ENCODE measurements around the gene UTP4.

The UTP4 gene

GRCh38 chr16:69150146-69150865 lies 17.9 kb downstream of the UTP4 start:
- CTCF ChIA-PET = interaction anchor here (0.6 to 6.0 kb wide), 34 partner anchors 9 to 346 kb away, joined by 3 to 72 read pairs (median 4); partner anchors contain the start of genes CHTF8, SNTB2 and UTP4
- peak; percentile 71 for DNase-seq (ENCODE audit: extremely low spot score)
- POLR2A ChIA-PET = interaction anchor here (0.8 kb wide), 1 partner anchor 136 kb away, joined by 5 read pairs; no protein-coding TSS in a partner anchor
- peak; percentile 56 for TF ChIP-seq CTCF (IDR thresholded peaks at IDR 0.05; ENCODE audit: control extremely low read depth, extremely low read depth, low read depth, missing control alignments)

GRCh38 chr16:69157196-69157595 lies 24.7 kb downstream of the UTP4 start:
- TF ChIP-seq CTCF (IDR thresholded peaks at IDR 0.05; ENCODE audit: control extremely low read depth, extremely low read depth, low read depth, missing control alignments) = no peak
- ChIA-PET POLR2A (no interaction called here), CTCF (interaction anchor here (0.6 to 2.3 kb wide), 5 partner anchors 9 to 128 kb away, joined by 3 to 8 read pairs (median 5); no protein-coding TSS in a partner anchor)
- no peak for DNase-seq (ENCODE audit: extremely low spot score)

GRCh38 chr16:69160192-69160591 lies 27.7 kb downstream of the UTP4 start:
- no peak for DNase-seq (ENCODE audit: extremely low spot score)
- ChIA-PET CTCF (interaction anchor here (1.1 to 2.5 kb wide), 4 partner anchors 8 to 125 kb away, joined by 3 to 12 read pairs (median 8); no protein-coding TSS in a partner anchor), POLR2A (no interaction called here)
- TF ChIP-seq CTCF (IDR thresholded peaks at IDR 0.05; ENCODE audit: control extremely low read depth, extremely low read depth, low read depth, missing control alignments) = no peak

GRCh38 chr16:69165584-69165983 lies 33.1 kb downstream of the UTP4 start:
- no peak for TF ChIP-seq CTCF (IDR thresholded peaks at IDR 0.05; ENCODE audit: control extremely low read depth, extremely low read depth, low read depth, missing control alignments)
- no peak for DNase-seq (ENCODE audit: extremely low spot score)
- CTCF ChIA-PET = interaction anchor here (1.0 to 4.3 kb wide), 5 partner anchors 12 to 120 kb away, joined by 3 to 30 read pairs (median 5); no protein-coding TSS in a partner anchor
- POLR2A ChIA-PET = no interaction called here

- ChIA-PET POLR2A (interaction anchor here (0.7 kb wide), 1 partner anchor 20 kb away, joined by 3 read pairs; the partner anchor contains the start of gene SNTB2), CTCF (interaction anchor here (1.0 to 4.3 kb wide), 8 partner anchors 9 to 135 kb away, joined by 3 to 30 read pairs (median 6); partner anchors contain the start of gene SNTB2)
- DNase-seq (ENCODE audit: extremely low spot score) = peak; percentile 71
- no peak for TF ChIP-seq CTCF (IDR thresholded peaks at IDR 0.05; ENCODE audit: control extremely low read depth, extremely low read depth, low read depth, missing control alignments)
Measured at GRCh38 chr16:69166221-69166833, 33.9 kb downstream of the UTP4 start.

Data from GM10248 (cell line).